HTR-8/SVneo (cell line): Measurements from ENCODE around the gene DZIP3.

ENCODE experiments used
- DNase-seq: peaks from one replicate; pipeline ENCODE4 v3.0.0; 2011; ENCODE audit warnings: low spot score, mixed read lengths; ENCODE audit not compliant: insufficient read length
- FAIRE-seq: peaks from 2 replicates; lab custom pipeline; 2011; peaks lifted over from hg19 to GRCh38; lab: Jason Lieb, UNC

DZIP3 gene

GRCh38 chr3:108589081-108589997 lies at the start of gene DZIP3, which contains the start of gene CIP2A:
DZIP3 (plus strand) TSS chr3:108589722; CDS start chr3:108605407, 15,685 bp downstream.
CIP2A (minus strand) TSS chr3:108589438; CDS start chr3:108589375, 63 bp downstream.
- FAIRE-seq (peak; percentile 31), DNase-seq (peak; percentile 86)

- FAIRE-seq = no peak
- DNase-seq = no peak
Measured at GRCh38 chr3:108546247-108546646, 43.3 kb upstream of the DZIP3 start.

DNA sequence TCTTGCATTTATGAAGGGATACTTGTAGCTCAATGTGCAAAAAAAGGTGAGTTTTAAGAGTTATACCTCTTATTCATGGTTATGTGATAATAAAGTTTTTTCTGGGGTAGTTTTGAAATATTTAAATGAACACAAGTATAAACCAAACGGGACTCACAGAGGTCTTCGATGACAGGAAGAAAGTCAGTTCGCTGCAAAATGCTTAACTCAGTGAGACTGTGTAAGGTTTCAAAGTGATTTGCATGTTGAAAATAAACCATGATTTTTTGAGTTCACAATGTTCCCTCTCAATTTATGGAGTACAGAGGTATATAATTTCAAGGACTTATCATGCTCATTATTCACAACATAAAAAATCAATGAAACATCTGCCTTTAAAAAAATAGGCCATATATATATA lies 42.8 kb upstream of the DZIP3 start:
- FAIRE-seq (no peak), DNase-seq (no peak)

GRCh38 chr3:108548304-108548703 lies 41.2 kb upstream of the DZIP3 start:
- DNase-seq (no peak), FAIRE-seq (no peak)

GRCh38 chr3:108548886-108549285 lies 40.6 kb upstream of the DZIP3 start:
- DNase-seq = no peak
- no peak for FAIRE-seq

GRCh38 chr3:108552267-108553159 lies 37.0 kb upstream of the DZIP3 start:
- no peak for FAIRE-seq
- no peak for DNase-seq

DNA sequence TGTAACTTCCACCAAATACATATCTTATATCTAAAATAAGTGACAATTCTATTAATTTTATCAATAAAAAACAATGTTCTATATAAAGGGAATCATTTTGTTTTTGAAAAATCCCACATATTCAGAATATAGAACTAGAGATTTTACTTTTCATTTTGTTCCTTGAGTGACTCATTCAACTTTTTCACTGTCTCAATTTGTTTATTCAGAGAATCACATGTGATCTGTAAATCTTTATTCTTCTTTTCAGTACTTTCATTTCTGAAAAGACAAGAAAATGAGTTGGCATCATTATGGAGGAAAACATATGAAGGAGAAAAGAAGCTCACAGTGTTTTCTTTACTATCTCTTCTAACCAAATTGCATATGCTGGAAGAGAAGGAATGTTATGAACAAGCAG lies 35.3 kb upstream of the DZIP3 start:
- FAIRE-seq (no peak), DNase-seq (no peak)

DNA sequence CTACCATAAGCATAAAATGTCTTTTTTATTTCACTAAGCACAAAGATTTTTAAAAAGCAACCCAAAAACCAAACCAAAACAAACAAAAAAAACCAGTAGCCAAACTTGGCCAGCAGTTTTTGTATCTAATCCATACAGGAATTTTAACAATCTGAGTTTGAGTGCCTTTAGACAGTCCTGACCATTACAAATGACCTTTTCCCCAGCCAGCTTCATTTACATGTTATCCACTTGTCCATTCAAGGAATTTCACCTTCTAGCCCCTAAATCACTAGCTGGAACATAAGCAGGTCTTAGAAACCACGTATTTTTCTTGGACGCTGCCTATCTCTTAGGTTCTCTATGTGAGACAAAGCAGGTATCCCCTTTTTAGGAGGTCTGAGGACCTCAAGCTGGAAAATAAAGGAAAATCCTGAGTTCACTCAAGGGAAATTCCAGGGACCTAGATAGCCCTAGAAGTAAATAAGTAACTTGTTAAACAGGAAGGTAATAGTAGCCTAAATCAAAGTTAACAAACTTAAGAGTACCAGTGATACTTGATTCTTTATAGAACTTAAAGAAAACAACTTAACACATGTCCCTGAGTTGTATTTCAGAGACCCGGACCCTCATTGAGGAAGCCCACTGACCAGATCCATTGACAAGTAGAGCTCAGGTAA lies 34.5 kb upstream of the DZIP3 start:
- DNase-seq = no peak
- FAIRE-seq = no peak

GRCh38 chr3:108555966-108556581 lies 33.4 kb upstream of the DZIP3 start:
- DNase-seq (no peak), FAIRE-seq (no peak)

- DNase-seq (no peak), FAIRE-seq (no peak)
Measured at GRCh38 chr3:108562565-108562964, 27.0 kb upstream of the DZIP3 start.

GRCh38 chr3:108564564-108564963 lies 25.0 kb upstream of the DZIP3 start:
- DNase-seq (no peak), FAIRE-seq (no peak)

GRCh38 chr3:108565506-108565905 lies 24.0 kb upstream of the DZIP3 start:
- no peak for FAIRE-seq

DNA sequence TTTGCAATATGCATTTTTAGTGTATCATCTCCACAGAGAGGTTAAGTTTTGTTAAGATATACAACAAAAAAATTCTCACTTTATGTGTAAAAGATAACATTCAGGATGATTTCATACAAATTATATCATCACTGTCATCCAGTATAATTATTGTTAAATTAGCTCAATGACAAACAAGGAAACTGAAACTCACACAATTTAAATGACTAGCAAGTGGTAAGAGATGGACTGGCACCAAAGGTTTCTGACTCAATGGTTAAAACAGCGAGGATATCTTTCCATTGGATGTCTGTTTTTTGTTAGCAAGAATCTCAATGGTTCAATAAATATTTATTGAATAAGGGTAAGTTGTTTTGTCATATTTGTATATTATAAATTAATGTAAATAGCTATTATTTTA lies 22.9 kb upstream of the DZIP3 start:
- no peak for FAIRE-seq

More at GRCh38 chr3:108565506-108565905, 24.0 kb upstream of the DZIP3 start:
- DNase-seq = no peak

GRCh38 chr3:108569336-108569735 lies 20.2 kb upstream of the DZIP3 start:
- DNase-seq (no peak), FAIRE-seq (no peak)

More for the DNA sequence above, 22.9 kb upstream of the DZIP3 start:
- DNase-seq = no peak

GRCh38 chr3:108578064-108578463 lies 11.5 kb upstream of the DZIP3 start:
- DNase-seq = no peak
- FAIRE-seq = no peak

DNA sequence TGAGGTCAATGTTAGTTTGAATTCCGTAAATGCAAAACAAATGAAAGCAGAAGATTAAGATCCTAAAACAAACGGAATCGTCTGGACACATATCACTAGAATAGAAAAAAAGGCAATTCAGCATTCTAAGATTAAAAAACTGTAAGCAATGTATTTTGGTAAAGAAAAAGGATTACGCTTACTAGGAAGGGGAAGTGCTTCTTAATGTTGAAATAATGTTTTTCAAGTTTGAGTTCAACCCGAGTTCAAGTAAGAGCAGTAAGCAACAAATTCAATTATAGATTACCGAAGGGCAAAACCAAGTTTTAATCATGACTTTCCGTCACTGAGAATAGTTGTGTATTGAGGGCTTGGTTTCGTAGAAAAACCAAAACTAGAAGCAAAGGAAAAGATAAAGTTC lies 921 bp upstream of the DZIP3 start:
- DNase-seq (no peak), FAIRE-seq (no peak)

GRCh38 chr3:108589998-108590323 lies 439 bp downstream of the DZIP3 start:
- DNase-seq (no peak), FAIRE-seq (no peak)

DNA sequence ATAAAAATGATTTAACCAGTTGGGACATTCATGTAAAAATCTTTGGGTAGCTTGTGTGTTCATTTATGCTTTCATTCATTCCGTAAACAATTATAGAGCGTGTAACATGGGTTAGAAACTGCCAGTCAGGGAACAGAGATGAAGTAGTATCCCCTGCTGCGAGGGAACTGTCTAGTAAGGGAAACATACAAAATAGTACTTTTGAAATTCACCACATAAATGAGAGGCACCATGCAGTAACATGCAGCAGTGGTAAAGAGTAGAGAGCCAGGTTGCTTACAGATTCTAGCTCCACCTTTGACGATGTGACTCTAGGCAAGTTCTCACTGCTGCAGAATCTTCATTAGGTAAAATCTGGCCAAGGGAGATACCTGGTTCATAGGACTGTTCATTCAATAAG lies 938 bp downstream of the DZIP3 start:
- FAIRE-seq (no peak), DNase-seq (no peak)

- no peak for DNase-seq
- FAIRE-seq = no peak
Measured at GRCh38 chr3:108595321-108595720, 5.8 kb downstream of the DZIP3 start.

GRCh38 chr3:108598375-108598774 lies 8.9 kb downstream of the DZIP3 start:
- DNase-seq = no peak
- no peak for FAIRE-seq
